Measurements from ENCODE around the gene THRA.

GRCh38 chr17:40020146-40020545, 42.6 kb upstream of the THRA start:
- TF ChIP-seq CTCF (IDR thresholded peaks at IDR 0.05 in 2 of 3, conservative IDR thresholded peaks at IDR 0.05 in 1 of 3; ENCODE audit: insufficient read depth in 2 of 3, low read depth in 1 of 3, low read length in 3 of 3) (no peak), TCF3 (CRISPR knock-in tag; IDR thresholded peaks at IDR 0.05) (no peak), FOSL1 (tag; conservative IDR thresholded peaks at IDR 0.05) (no peak), IRF2 (CRISPR knock-in tag; IDR thresholded peaks at IDR 0.05) (no peak), MYC (IDR thresholded peaks at IDR 0.05; ENCODE audit: low read depth, low read length) (no peak), MYC (CRISPR knock-in tag; IDR thresholded peaks at IDR 0.05; ENCODE audit: borderline replicate concordance, low read depth) (no peak)

All from K562 (cell line).